ENCODE data around the gene CXorf65.

The CXorf65 gene

DNA sequence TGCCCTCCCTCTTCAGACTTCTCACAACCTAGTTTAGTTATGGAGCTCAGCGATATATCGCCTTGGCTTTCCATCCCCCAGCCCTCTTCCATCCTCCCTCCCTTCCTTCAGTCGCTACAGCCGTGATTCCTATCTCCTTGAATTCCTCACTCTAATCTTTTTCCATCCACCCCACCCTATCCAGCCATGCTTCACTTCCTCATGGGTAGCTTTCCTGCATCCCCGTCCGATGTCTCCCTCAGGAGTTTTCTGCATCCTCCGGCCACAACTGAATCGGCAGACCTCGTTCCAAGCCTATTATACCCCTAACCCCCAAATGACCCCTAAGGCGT is 38.9 kb downstream of the CXorf65 start:
- no peak for DNase-seq (ENCODE audit: low read depth in 2 of 2, low spot score in 1 of 2)

DNA sequence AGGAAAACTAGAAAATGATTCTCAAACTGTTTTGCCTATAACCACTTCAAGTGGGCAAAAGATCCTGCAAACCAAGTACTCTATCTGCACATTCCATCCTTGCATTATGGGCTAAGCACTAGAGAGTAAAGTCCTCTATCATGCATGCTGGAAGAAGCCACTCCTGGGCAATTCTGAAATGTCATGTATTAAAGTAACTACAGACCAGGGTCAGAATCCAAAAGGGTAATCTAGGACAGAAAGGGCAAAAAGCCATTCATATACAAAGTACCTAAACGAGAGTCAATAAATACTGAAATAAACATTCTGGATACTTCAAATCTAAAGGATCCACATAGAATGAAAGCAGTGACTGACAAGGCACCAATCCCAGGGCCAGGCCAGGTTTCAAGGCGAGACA is 39.5 kb downstream of the CXorf65 start:
- no peak for DNase-seq (ENCODE audit: low read depth in 2 of 2, low spot score in 1 of 2)

DNA sequence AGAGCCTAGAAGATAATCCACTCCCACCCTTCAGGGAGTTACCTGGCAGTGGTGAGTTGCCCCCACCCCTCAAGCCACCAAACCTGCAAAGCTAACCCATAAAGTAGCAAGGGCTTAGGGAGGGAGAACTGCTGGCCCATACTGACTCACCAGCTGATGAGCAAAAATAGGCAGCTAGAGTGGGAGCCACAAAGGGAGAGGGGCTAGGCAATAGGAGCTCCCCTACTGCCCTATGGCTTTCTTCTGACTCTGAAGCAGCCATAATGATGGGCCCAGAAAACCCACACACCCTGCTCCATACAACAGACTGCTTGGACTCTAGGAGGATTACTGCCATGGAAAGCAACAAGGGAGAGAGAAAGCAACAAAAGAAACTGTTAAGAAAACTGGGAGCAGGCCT is 46.4 kb downstream of the CXorf65 start:
- no peak for DNase-seq (ENCODE audit: low read depth in 2 of 2, low spot score in 1 of 2)

DNA sequence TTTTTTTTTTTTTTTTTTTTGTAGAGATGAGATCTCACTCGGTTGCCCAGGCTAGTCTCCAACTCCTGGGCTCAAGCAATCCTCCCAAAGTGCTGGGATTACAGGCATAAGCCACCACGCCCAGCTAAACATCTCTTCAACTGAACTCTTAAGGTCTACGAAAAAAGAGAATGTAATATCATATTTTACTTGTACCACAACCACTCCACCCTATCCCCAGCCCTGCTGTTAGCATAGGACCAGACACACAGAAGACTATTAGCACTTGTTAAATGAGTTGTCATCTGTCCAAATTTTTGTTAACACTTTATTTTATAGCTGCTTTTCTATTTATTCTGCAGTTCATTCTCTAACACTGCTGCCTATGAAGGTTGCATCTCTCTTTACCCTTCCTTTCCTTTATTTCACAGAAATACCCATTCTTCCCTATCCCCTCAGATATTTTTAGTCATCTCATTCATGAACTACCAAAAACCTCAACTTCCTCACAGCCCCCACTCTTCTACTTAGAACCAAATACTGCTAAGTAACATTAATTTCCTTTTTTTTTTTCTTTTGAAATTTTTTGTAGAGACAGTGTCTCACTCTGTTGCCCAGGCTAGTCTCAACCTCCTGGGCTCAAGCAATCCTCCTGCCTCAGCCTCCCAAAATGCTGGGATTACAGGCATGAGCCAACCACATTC is 48.6 kb downstream of the CXorf65 start:
- no peak for DNase-seq (ENCODE audit: low read depth in 2 of 2, low spot score in 1 of 2)

DNA sequence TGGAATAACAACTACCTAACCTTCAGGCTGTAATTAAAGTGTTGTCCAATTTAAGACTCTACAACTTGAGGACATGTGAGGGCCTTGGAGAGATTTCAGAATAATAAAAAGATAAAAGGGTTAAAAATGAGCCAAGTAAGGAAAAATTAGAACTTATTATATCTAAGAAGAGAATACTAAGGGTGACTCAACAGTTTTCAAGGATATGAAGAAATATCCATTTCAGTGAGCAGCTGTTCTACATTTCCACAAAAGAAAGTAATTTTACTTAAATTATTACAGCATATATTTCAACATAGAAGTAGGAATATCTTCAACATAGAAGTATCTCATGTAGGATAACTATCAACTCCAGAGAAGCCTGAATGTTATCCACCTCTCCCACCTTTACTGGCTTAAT is 49.7 kb downstream of the CXorf65 start:
- no peak for DNase-seq (ENCODE audit: low read depth in 2 of 2, low spot score in 1 of 2)
